GM12878 (cell line): ENCODE measurements around the gene UBE3C. TPM values are rescaled to one million over a fixed set of nuclear protein-coding genes. Genes with fewer than 3 reads are reported as not detected.

Experiments used
- ATAC-seq: fragments of 200-7000 bp; cut with Tn5 transposase; 3 replicates; pipeline ENCODE4 v1.9.1; 2020; ENCODE audit warnings: mild to moderate bottlenecking, moderate library complexity
- BruUV-seq: library from RNA; stranded (reverse); fragments of 400-500 nt; replicated peaks from 2 replicates; lab custom pipeline; 2021; lab: Mats Ljungman, UMichigan
- CTCF ChIA-PET: fragments of 300-600 bp; sonication (Branson Sonifier 250); formaldehyde crosslinking; extraction: SDS; loops from one replicate; lab custom pipeline; 2021; ENCODE audit warnings: inconsistent platforms; lab: Yijun Ruan, JAX
- POLR2A ChIA-PET: fragments of 350-600 bp; formaldehyde crosslinking; extraction: SDS; loops from one replicate; lab custom pipeline; 2021; ENCODE audit warnings: inconsistent platforms; lab: Charles Lee
- RAD21 ChIA-PET: fragments of 300-600 bp; sonication (Branson Sonifier 250); formaldehyde crosslinking; loops from one replicate; lab custom pipeline; 2023; ENCODE audit warnings: antibody characterized with exemption; ENCODE audit not compliant: unreplicated experiment; lab: Charles Lee
- SMC1A ChIA-PET: fragments of 300-600 bp; sonication (Branson Sonifier 250); formaldehyde crosslinking; loops from one replicate; lab custom pipeline; 2023; ENCODE audit not compliant: unreplicated experiment, uncharacterized antibody; lab: Charles Lee
- DNase-seq: peaks from one replicate; pipeline ENCODE4 v3.0.0-alpha.2; 2011; ENCODE audit warnings: low read depth, low spot score
- FAIRE-seq: peaks from 3 replicates; lab custom pipeline; 2011; peaks lifted over from hg19 to GRCh38; lab: Jason Lieb, UNC
- H2AFZ ChIP-seq: 2 replicates; pipeline ENCODE4 v1.6.0; 2011; ENCODE audit warnings: low read depth, low read length, control low read depth; ENCODE audit not compliant: control insufficient read depth
- H3K27ac ChIP-seq: 2 replicates; pipeline ENCODE4 v1.5.1; 2011; ENCODE audit warnings: control low read depth; ENCODE audit not compliant: control insufficient read depth, insufficient read depth
- H3K27me3 ChIP-seq, 2 experiments: replicated peaks in 1 of 2; 2 replicates each; pipeline versions ENCODE4 v1.6.0 to v1.6.1; 2011; ENCODE audit warnings: low read length in 1 of 2; ENCODE audit not compliant: control insufficient read depth in 2 of 2, insufficient read depth in 2 of 2
- H3K36me3 ChIP-seq, 2 experiments: 2 replicates each; pipeline ENCODE4 v1.5.1; 2011; ENCODE audit warnings: low read length in 1 of 2; ENCODE audit not compliant: control insufficient read depth in 2 of 2, insufficient read depth in 2 of 2
- H3K4me1 ChIP-seq: 2 replicates; pipeline ENCODE4 v1.6.1; 2011; ENCODE audit warnings: mild to moderate bottlenecking, low read length, moderate library complexity, mixed read lengths; ENCODE audit not compliant: control insufficient read depth, insufficient read depth
- H3K4me2 ChIP-seq: 2 replicates; pipeline ENCODE4 v1.6.0; 2011; ENCODE audit warnings: control low read depth; ENCODE audit not compliant: control insufficient read depth, insufficient read depth
- H3K4me3 ChIP-seq: fragments of 200-600 bp; sonication (generic); 2 replicates; pipeline ENCODE4 v1.5.1; 2016
- H3K79me2 ChIP-seq: 2 replicates; pipeline ENCODE4 v1.6.0; 2011; ENCODE audit warnings: low read length; ENCODE audit not compliant: control insufficient read depth, insufficient read depth
- H3K9ac ChIP-seq: 2 replicates; pipeline ENCODE4 v1.8.0; 2011; ENCODE audit warnings: low read length, control low read depth, mixed read lengths; ENCODE audit not compliant: control insufficient read depth, insufficient read depth
- H3K9me3 ChIP-seq: replicated peaks from 3 replicates; pipeline ENCODE4 v1.5.1; 2011; ENCODE audit warnings: mild to moderate bottlenecking, low read length; ENCODE audit not compliant: control insufficient read depth, insufficient read depth
- H4K20me1 ChIP-seq: 2 replicates; pipeline ENCODE4 v1.6.0; 2011; ENCODE audit not compliant: control insufficient read depth, insufficient read depth
- CHD4 ChIP-seq: fragments of 200-600 bp; sonication (generic); IDR thresholded peaks from 2 replicates; pipeline ENCODE4 v1.6.1; 2016; ENCODE audit warnings: mild to moderate bottlenecking
- EGR1 ChIP-seq, 2 experiments: IDR thresholded peaks; 1 replicate in 1 of 2; 2 replicates in 1 of 2; pipeline ENCODE4 v1.6.1; 2011 to 2012; ENCODE audit warnings: low read depth in 2 of 2, low read length in 2 of 2, borderline replicate concordance in 1 of 2, mild to moderate bottlenecking in 1 of 2, moderate library complexity in 1 of 2
- EP300 ChIP-seq, 2 experiments: fragments of 150-350 bp in 1 of 2; IDR thresholded peaks; 2 replicates each; pipeline ENCODE4 v1.6.1; 2011 to 2012; ENCODE audit warnings: low read depth in 2 of 2, low read length in 2 of 2, borderline replicate concordance in 1 of 2, improper control_type of control experiment in 1 of 2, inconsistent platforms in 1 of 2; ENCODE audit not compliant: control insufficient read depth in 1 of 2
- IRF4 ChIP-seq: IDR thresholded peaks from 2 replicates; pipeline ENCODE4 v1.6.1; 2011; ENCODE audit warnings: low read depth, low read length
- MYB ChIP-seq: fragments of 150-350 bp; IDR thresholded peaks from 2 replicates; pipeline ENCODE4 v1.6.1; 2014; ENCODE audit warnings: mild to moderate bottlenecking, low read depth, low read length, borderline replicate concordance
- RAD21 ChIP-seq: IDR thresholded peaks from 2 replicates; pipeline ENCODE4 v1.6.1; 2011; ENCODE audit warnings: mild to moderate bottlenecking, low read depth, low read length, moderate library complexity; ENCODE audit not compliant: insufficient read depth
- WGBS: methylation state at CpG from one replicate; pipeline ENCODE4 v1.1.6; 2016; ENCODE audit warnings: low lambda C conversion rate; ENCODE audit not compliant: insufficient replicate concordance, insufficient coverage; ENCODE audit errors: missing lambda C conversion rate; 5-methylcytosine and 5-hydroxymethylcytosine counted together
- in situ Hi-C: fragments of 300-500 bp; cut with MboI; formaldehyde crosslinking; loops from 9 replicates; pipeline ENCODE4 v1.14.3; 2018; ENCODE audit warnings: mixed read lengths
- intact Hi-C: fragments of 100-400 bp; cut with micrococcal nuclease; formaldehyde crosslinking; loops from one replicate; pipeline ENCODE4 v1.14.2; 2022; ENCODE audit not compliant: unreplicated experiment
- polyA plus RNA-seq, 11 experiments: library from polyadenylated mRNA; depleted of rRNA in 4 of 11; unstranded in 6 of 11; stranded (reverse) in 5 of 11; fragments of >200 nt; fragmentation: Nextera tagmentation in 4 of 11; fragmentation: Illumina TruSeq in 1 of 11; extraction: Ambion mirVana in 4 of 11; extraction: Trizol in 1 of 11; gene quantifications; 1 replicate in 1 of 11; 2 replicates in 10 of 11; pipeline versions ENCODE4 v1.2.1 to v1.2.3, GENCODE V29; 2011 to 2016; ENCODE audit warnings: inconsistent platforms in 2 of 11, missing spikeins in 2 of 11, low read depth in 1 of 11
- total RNA-seq, 4 experiments: library from RNA; depleted of rRNA in 3 of 4; stranded (reverse); fragments of >200 nt in 3 of 4; fragmentation: Illumina TruSeq in 1 of 4; extraction: Trizol in 1 of 4; gene quantifications; 2 replicates each; pipeline versions ENCODE4 v1.2.1 to v1.2.3, GENCODE V29; 2013 to 2021
- TF ChIP-seq, protein P1 (sequence below): fragments of 450-650 bp; IDR thresholded peaks from 2 replicates; pipeline ENCODE4 v1.6.1; 2016; ENCODE audit warnings: mild to moderate bottlenecking
- TF ChIP-seq, protein P2 (sequence below): fragments of 450-650 bp; conservative IDR thresholded peaks from 2 replicates; pipeline ENCODE4 v1.6.1; 2017; ENCODE audit warnings: mild to moderate bottlenecking, moderate library complexity
- TF ChIP-seq, protein P3 (sequence below): IDR thresholded peaks from 2 replicates; pipeline ENCODE4 v1.6.1; 2012; ENCODE audit warnings: low read length, inconsistent platforms
- TF ChIP-seq, protein P4 (sequence below): IDR thresholded peaks from 2 replicates; pipeline ENCODE4 v1.6.1; 2011; ENCODE audit warnings: borderline replicate concordance, low read depth, mild to moderate bottlenecking, moderate library complexity, mixed read lengths, low read length; ENCODE audit not compliant: insufficient read depth; ENCODE audit errors: extremely low read length

Gene UBE3C
- total and polyA plus RNA-seq, 10 of the 15 experiments (the other 5 are each of a cell fraction or from before 2014, with no cell fraction given) = 7.9 to 65.9 (median 45.2) TPM

DNA sequence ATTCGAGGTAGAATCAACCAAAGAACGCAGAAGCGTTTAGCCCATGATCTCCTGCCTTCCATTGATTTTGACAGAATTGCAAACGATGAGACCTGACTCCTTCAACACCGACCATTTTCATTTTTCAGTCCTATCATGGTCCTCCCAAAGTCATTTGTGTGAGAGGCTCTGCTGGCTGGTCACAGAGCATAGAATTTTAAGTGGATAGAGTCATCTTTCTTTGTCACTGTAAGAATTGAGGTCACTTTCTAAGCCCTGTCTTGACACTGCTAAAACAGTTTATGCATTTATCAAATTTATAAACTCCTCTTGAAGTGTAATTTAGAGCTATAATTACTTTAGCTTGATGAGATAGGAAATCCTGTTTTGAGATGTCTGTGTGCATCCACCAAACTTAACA is 72.0 kb downstream of the UBE3C start:
- TF ChIP-seq CHD4 (no peak), RAD21 (no peak), EGR1 (IDR thresholded peaks at IDR 0.05; ENCODE audit: borderline replicate concordance in 1 of 2, low read depth in 2 of 2, low read length in 2 of 2) (no peak), MYB (no peak), IRF4 (no peak), EP300 (IDR thresholded peaks at IDR 0.05; ENCODE audit: borderline replicate concordance in 1 of 2, control insufficient read depth in 1 of 2, low read depth in 2 of 2, low read length in 2 of 2) (no peak)
- TF ChIP-seq, protein P1, sequence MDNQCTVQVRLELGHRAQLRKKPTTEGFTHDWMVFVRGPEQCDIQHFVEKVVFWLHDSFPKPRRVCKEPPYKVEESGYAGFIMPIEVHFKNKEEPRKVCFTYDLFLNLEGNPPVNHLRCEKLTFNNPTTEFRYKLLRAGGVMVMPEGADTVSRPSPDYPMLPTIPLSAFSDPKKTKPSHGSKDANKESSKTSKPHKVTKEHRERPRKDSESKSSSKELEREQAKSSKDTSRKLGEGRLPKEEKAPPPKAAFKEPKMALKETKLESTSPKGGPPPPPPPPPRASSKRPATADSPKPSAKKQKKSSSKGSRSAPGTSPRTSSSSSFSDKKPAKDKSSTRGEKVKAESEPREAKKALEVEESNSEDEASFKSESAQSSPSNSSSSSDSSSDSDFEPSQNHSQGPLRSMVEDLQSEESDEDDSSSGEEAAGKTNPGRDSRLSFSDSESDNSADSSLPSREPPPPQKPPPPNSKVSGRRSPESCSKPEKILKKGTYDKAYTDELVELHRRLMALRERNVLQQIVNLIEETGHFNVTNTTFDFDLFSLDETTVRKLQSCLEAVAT = no peak
- TF ChIP-seq, protein P2, sequence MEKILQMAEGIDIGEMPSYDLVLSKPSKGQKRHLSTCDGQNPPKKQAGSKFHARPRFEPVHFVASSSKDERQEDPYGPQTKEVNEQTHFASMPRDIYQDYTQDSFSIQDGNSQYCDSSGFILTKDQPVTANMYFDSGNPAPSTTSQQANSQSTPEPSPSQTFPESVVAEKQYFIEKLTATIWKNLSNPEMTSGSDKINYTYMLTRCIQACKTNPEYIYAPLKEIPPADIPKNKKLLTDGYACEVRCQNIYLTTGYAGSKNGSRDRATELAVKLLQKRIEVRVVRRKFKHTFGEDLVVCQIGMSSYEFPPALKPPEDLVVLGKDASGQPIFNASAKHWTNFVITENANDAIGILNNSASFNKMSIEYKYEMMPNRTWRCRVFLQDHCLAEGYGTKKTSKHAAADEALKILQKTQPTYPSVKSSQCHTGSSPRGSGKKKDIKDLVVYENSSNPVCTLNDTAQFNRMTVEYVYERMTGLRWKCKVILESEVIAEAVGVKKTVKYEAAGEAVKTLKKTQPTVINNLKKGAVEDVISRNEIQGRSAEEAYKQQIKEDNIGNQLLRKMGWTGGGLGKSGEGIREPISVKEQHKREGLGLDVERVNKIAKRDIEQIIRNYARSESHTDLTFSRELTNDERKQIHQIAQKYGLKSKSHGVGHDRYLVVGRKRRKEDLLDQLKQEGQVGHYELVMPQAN = no peak
- TF ChIP-seq, protein P3, sequence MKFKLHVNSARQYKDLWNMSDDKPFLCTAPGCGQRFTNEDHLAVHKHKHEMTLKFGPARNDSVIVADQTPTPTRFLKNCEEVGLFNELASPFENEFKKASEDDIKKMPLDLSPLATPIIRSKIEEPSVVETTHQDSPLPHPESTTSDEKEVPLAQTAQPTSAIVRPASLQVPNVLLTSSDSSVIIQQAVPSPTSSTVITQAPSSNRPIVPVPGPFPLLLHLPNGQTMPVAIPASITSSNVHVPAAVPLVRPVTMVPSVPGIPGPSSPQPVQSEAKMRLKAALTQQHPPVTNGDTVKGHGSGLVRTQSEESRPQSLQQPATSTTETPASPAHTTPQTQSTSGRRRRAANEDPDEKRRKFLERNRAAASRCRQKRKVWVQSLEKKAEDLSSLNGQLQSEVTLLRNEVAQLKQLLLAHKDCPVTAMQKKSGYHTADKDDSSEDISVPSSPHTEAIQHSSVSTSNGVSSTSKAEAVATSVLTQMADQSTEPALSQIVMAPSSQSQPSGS = no peak
- TF ChIP-seq, protein P4, sequence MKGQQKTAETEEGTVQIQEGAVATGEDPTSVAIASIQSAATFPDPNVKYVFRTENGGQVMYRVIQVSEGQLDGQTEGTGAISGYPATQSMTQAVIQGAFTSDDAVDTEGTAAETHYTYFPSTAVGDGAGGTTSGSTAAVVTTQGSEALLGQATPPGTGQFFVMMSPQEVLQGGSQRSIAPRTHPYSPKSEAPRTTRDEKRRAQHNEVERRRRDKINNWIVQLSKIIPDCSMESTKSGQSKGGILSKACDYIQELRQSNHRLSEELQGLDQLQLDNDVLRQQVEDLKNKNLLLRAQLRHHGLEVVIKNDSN = no peak
- ChIA-PET CTCF (interaction anchor here (0.7 to 2.7 kb wide), 3 partner anchors 11 to 84 kb away, joined by 3 to 9 read pairs (median 3); no protein-coding TSS in a partner anchor), SMC1A (interaction anchor here (0.7 to 1.4 kb wide), 3 partner anchors 9 to 55 kb away, joined by 3 read pairs; no protein-coding TSS in a partner anchor), POLR2A (no interaction called here), RAD21 (no interaction called here)
- DNase-seq (no peak), FAIRE-seq (no peak), ATAC-seq (no peak)
- H2AFZ ChIP-seq = no peak overlapping the region
- intact Hi-C loops (no loop called here), in situ Hi-C loops (no loop called here)
- no peak overlapping the region for H3K27ac ChIP-seq
- no peaks in the 10 kb centered on the region for H4K20me1 ChIP-seq
- H3K36me3 ChIP-seq = peaks cover 0 to 15% of the 10 kb centered on the region in 2 experiments; a peak in 3 of 4 replicates
- no TSS peak for BruUV-seq
- H3K4me3 ChIP-seq = no peak overlapping the region
- no peak overlapping the region for H3K4me2 ChIP-seq
- 88% methylated on average over 5 of the region's 5 CpGs for WGBS
- H3K9ac ChIP-seq = no peak overlapping the region
- H3K27me3 ChIP-seq = no peaks in the 10 kb centered on the region
- no peaks in the 10 kb centered on the region for H3K9me3 ChIP-seq
- no peaks in the 10 kb centered on the region for H3K79me2 ChIP-seq
- H3K4me1 ChIP-seq = no peaks in the 10 kb centered on the region
